ENCODE data around the gene LHX2.

The LHX2 gene

GRCh38 chr9:124000161-124000783 lies 11.3 kb upstream of the LHX2 start:
- DNase-seq: no peak

- DNase-seq: no peak
Measured at GRCh38 chr9:124000784-124001457, 10.6 kb upstream of the LHX2 start.

GRCh38 chr9:124001458-124001799 lies 10.1 kb upstream of the LHX2 start:
- DNase-seq: no peak

- no peak for DNase-seq
Measured at GRCh38 chr9:124001866-124002525, 9.6 kb upstream of the LHX2 start.

- no peak for DNase-seq
Measured at GRCh38 chr9:124003636-124004349, 7.8 kb upstream of the LHX2 start.

- no peak for DNase-seq
Measured at GRCh38 chr9:124004593-124004992, 7.0 kb upstream of the LHX2 start.

GRCh38 chr9:124005029-124005771 lies 6.4 kb upstream of the LHX2 start:
- no peak for DNase-seq

GRCh38 chr9:124006448-124007361 lies 4.9 kb upstream of the LHX2 start:
- DNase-seq: no peak

GRCh38 chr9:124007565-124008302 lies 3.8 kb upstream of the LHX2 start:
- no peak for DNase-seq

GRCh38 chr9:124008303-124008693 lies 3.3 kb upstream of the LHX2 start:
- DNase-seq: no peak

GRCh38 chr9:124008694-124009530 lies 2.7 kb upstream of the LHX2 start:
- no peak for DNase-seq

- DNase-seq: no peak
Measured at GRCh38 chr9:124009531-124010217, 1.9 kb upstream of the LHX2 start.

- DNase-seq: no peak
Measured at GRCh38 chr9:124010303-124010664, 1.3 kb upstream of the LHX2 start.

- DNase-seq: no peak
Measured at GRCh38 chr9:124010665-124011321, 775 bp upstream of the LHX2 start.

GRCh38 chr9:124012368-124013301 lies 1.1 kb downstream of the LHX2 start:
- no peak for DNase-seq

- no peak for DNase-seq
Measured at GRCh38 chr9:124013309-124014210, 2.0 kb downstream of the LHX2 start.

All from midbrain (tissue), 1 donor.